Ovary (tissue), 9 donors: Measurements from ENCODE around the gene MIGA2. TPM values are rescaled to one million over a fixed set of nuclear protein-coding genes. Genes with fewer than 3 reads are reported as not detected.
A peak's percentile ranks its signal among the peaks of the same experiment; 100 is the strongest.

Source experiments
- DNase-seq, 5 donors: peaks; one replicate each; pipeline ENCODE4 v3.0.0-alpha.2; 2019 to 2020
- H3K27ac ChIP-seq, 2 donors: fragments of 200-600 bp; one replicate each; pipeline versions ENCODE4 v1.5.1 to v1.8.0; 2019 to 2022
- H3K27me3 ChIP-seq: fragments of 200-600 bp; one replicate; pipeline ENCODE4 v1.8.0; 2022
- H3K36me3 ChIP-seq: fragments of 200-600 bp; sonication (generic); one replicate; pipeline ENCODE4 v1.5.1; 2019
- H3K4me1 ChIP-seq: one replicate; pipeline ENCODE4 v1.8.1; 2013; ENCODE audit warnings: mild to moderate bottlenecking, moderate library complexity; ENCODE audit not compliant: insufficient read depth
- H3K4me3 ChIP-seq: fragments of 200-600 bp; sonication (generic); one replicate; pipeline ENCODE4 v1.5.1; 2017
- H3K9me3 ChIP-seq, 2 donors: fragments of 200-600 bp in 1 of 2; sonication (generic) in 1 of 2; one replicate each; pipeline versions ENCODE4 v1.5.1 to v1.8.1; 2013 to 2019; ENCODE audit warnings: mild to moderate bottlenecking in 1 of 2, moderate library complexity in 1 of 2
- CTCF ChIP-seq, 3 donors: fragments of 450-650 bp in 2 of 3; fragments of 200-600 bp in 1 of 3; IDR thresholded peaks; one replicate each; pipeline versions ENCODE4 v1.5.1 to v1.8.0; 2016 to 2022; ENCODE audit warnings: antibody characterized with exemption in 3 of 3, mild to moderate bottlenecking in 1 of 3
- EP300 ChIP-seq: sonication (generic); formaldehyde crosslinking; IDR thresholded peaks from one replicate; pipeline ENCODE4 v1.6.1; 2017; ENCODE audit warnings: antibody characterized with exemption
- POLR2A ChIP-seq: fragments of 450-650 bp; IDR thresholded peaks from one replicate; pipeline ENCODE4 v1.6.1; 2017; ENCODE audit warnings: antibody characterized with exemption, mild to moderate bottlenecking, moderate library complexity
- WGBS, 3 donors: extraction: QIAGEN DNeasy Blood & Tissue Kit in 1 of 3; methylation state at CpG; one replicate each; pipeline versions ENCODE4 v1.1.5 to v1.1.7; 2013 to 2017; 5-methylcytosine and 5-hydroxymethylcytosine counted together
- intact Hi-C, 4 donors: fragments of 100-400 bp; cut with DNase I; formaldehyde crosslinking; loops; one replicate each; pipeline versions ENCODE4 v1.11.0 to v1.15.1; 2022 to 2023
- polyA plus RNA-seq, 2 donors: library from polyadenylated mRNA; stranded (reverse); fragments of 200-250 nt in 1 of 2; fragments of 350-450 nt in 1 of 2; fragmentation: Illumina TruSeq in 1 of 2; extraction: RNeasy Lipid Tissue Mini Kit (QIAGEN cat#74804) in 1 of 2; gene quantifications; one replicate each; pipeline ENCODE4 v1.2.3, GENCODE V29; 2013 to 2014
- total RNA-seq, 7 donors: library from RNA; depleted of rRNA in 2 of 7; stranded (reverse); fragments of >200 nt in 2 of 7; fragmentation: NEBNext Ultra II Directional in 3 of 7; extraction: Animal tissue kit (Norgen Biotek cat#: 25700) in 3 of 7; gene quantifications; one replicate each; pipeline versions ENCODE4 v1.1.0 to v1.2.4, GENCODE V29; 2016 to 2023
- donor health status: DM: no; HTN: no; CAD: no; lungs with moderate emphysema.
- donor health status: DM: no; HTN: no; CAD: no.
- donor health status: Bipolar disorder and iron deficiency.
- donor health status: DM: yes; HTN: yes; CAD: no.
- donor health status: DM: no; HTN: no; CAD: no.
- donor health status: DM: yes; HTN: yes; CAD: no.

The MIGA2 gene
- total and polyA plus RNA-seq, 9 donors = 2.5 to 36.5 (median 23.1) TPM

GRCh38 chr9:129081388-129081904 lies 45.0 kb downstream of the MIGA2 start:
- peak overlapping the region; percentile 93 for H3K4me3 ChIP-seq
- no peaks in the 10 kb centered on the region for H3K9me3 ChIP-seq
- WGBS, 3 donors = 1 to 2% (median 2%) methylated on average over 29 to 30 of the region's 30 CpGs
- H3K36me3 ChIP-seq = no peaks in the 10 kb centered on the region
- TF ChIP-seq EP300 = no peak
- no peak for TF ChIP-seq CTCF (IDR thresholded peaks at IDR 0.05)
- H3K4me1 ChIP-seq = peaks cover 5% of the 10 kb centered on the region
- DNase-seq = no peak
- H3K27ac ChIP-seq = peak overlapping the region; percentile 0 to 66
- no peaks in the 10 kb centered on the region for H3K27me3 ChIP-seq
- intact Hi-C loops = no loop called here

DNA sequence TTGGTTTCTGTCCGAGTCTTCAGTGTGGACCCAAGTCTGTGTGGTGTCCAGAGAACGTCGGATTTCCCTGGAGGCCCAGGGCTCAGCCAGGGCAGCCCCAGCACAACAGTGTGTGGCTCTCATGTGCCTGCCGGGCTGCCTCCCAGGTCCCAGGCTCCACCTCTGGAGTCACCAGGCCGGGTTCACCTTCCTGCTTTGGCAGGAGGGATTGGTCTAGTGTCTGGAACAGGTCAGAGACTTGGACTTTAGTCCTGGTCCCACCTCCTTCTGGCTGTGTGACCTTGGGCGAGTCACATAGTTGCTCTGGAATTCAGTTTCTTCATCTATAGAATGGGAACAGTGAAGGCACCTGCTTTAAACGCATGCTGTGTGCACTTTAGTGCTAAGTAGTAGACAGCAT lies 47.7 kb downstream of the MIGA2 start:
- DNase-seq = no peak
- Histone ChIP-seq H3K27me3 (no peaks in the 10 kb centered on the region), H3K4me3 (no peak overlapping the region), H3K36me3 (no peaks in the 10 kb centered on the region), H3K9me3 (no peaks in the 10 kb centered on the region), H3K4me1 (peaks cover 5% of the 10 kb centered on the region), H3K27ac (no peak overlapping the region)
- intact Hi-C loops = no loop called here
- TF ChIP-seq CTCF (IDR thresholded peaks at IDR 0.05) = no peak
- no peak for TF ChIP-seq EP300
- WGBS, 3 donors = 78 to 91% (median 86%) methylated on average over 7 of the region's 7 CpGs

DNA sequence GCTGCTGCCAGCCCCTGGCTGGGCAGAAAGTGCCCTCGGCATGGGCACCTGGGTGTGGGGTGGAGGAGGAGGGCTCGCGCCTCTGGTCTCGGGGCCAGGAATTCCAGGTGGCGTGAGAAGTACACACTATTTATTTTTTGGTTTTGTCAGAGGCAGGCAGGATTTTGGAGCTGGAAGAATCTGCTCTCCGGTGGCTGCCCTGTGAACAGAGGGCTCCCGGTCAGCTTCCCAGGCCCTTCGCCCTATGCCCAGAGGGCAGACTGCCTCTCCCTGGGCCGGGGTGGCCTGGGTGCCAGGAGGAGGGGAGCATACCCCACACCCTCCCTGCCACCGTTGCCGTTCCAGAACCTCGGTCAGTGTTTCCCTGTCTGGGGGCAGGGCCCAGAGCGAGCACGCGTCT lies 52.8 kb downstream of the MIGA2 start:
- intact Hi-C loops = no loop called here
- DNase-seq = no peak
- Histone ChIP-seq H3K27me3 (no peaks in the 10 kb centered on the region), H3K9me3 (no peaks in the 10 kb centered on the region), H3K4me3 (no peak overlapping the region), H3K4me1 (peaks cover 2% of the 10 kb centered on the region), H3K27ac (no peak overlapping the region), H3K36me3 (no peaks in the 10 kb centered on the region)
- TF ChIP-seq CTCF (IDR thresholded peaks at IDR 0.05) (no peak), EP300 (no peak), POLR2A (no peak)
- 82 to 90% (median 90%) methylated on average over 11 to 15 of the region's 15 CpGs for WGBS, 3 donors

GRCh38 chr9:129093602-129094386 lies 57.4 kb downstream of the MIGA2 start:
- 81 to 89% (median 82%) methylated on average over 20 of the region's 20 CpGs for WGBS, 3 donors
- Histone ChIP-seq H3K4me3 (no peak overlapping the region), H3K9me3 (no peaks in the 10 kb centered on the region), H3K27ac (peak overlapping the region in 1 of 2 donors; percentile 63), H3K27me3 (no peaks in the 10 kb centered on the region), H3K36me3 (no peaks in the 10 kb centered on the region), H3K4me1 (peaks cover 8% of the 10 kb centered on the region)
- DNase-seq = no peak
- intact Hi-C loops = no loop called here
- no peak for TF ChIP-seq POLR2A
- no peak for TF ChIP-seq EP300
